ENCODE data around the gene TAF11.
"Not testable (repeated sequence)": the region's sequence is repeated elsewhere in the genome, so short reads cannot be mapped to it uniquely, and the experiment has no call there.

The TAF11 gene

GRCh38 chr6:34887753-34888513 is at the start of gene TAF11:
Gene TAF11 (minus strand): TSS chr6:34888042. CDS start chr6:34887957, 85 bp downstream.
- DNase-seq, result peak; percentile 88

GRCh38 chr6:34934516-34934915 is 46.7 kb upstream of the TAF11 start:
- DNase-seq, result no peak

- not testable (repeated sequence) for DNase-seq
Measured at GRCh38 chr6:34932202-34932601, 44.4 kb upstream of the TAF11 start.

- no peak for DNase-seq
Measured at GRCh38 chr6:34930221-34930620, 42.4 kb upstream of the TAF11 start.

- DNase-seq, result no peak
Measured at GRCh38 chr6:34929241-34929978, 41.6 kb upstream of the TAF11 start.

- no peak for DNase-seq
Measured at GRCh38 chr6:34928695-34929094, 40.9 kb upstream of the TAF11 start.

GRCh38 chr6:34928220-34928619 is 40.4 kb upstream of the TAF11 start:
- DNase-seq, result no peak

GRCh38 chr6:34926655-34927054 is 38.8 kb upstream of the TAF11 start:
- no peak for DNase-seq

- DNase-seq, result no peak
Measured at GRCh38 chr6:34924831-34925625, 37.2 kb upstream of the TAF11 start.

- no peak for DNase-seq
Measured at GRCh38 chr6:34922177-34922663, 34.4 kb upstream of the TAF11 start.

- DNase-seq, result no peak
Measured at GRCh38 chr6:34920097-34920496, 32.3 kb upstream of the TAF11 start.

- no peak for DNase-seq
Measured at GRCh38 chr6:34919651-34920050, 31.8 kb upstream of the TAF11 start.

GRCh38 chr6:34917626-34918285 is 29.9 kb upstream of the TAF11 start:
- no peak for DNase-seq

GRCh38 chr6:34916348-34916967 is 28.6 kb upstream of the TAF11 start:
- no peak for DNase-seq

GRCh38 chr6:34914358-34914757 is 26.5 kb upstream of the TAF11 start:
- no peak for DNase-seq

GRCh38 chr6:34912715-34913464 is 25.0 kb upstream of the TAF11 start:
- no peak for DNase-seq

GRCh38 chr6:34911822-34912221 is 24.0 kb upstream of the TAF11 start:
- DNase-seq, result no peak

- DNase-seq, result no peak
Measured at GRCh38 chr6:34909320-34909883, 21.6 kb upstream of the TAF11 start.

GRCh38 chr6:34908194-34908593 is 20.4 kb upstream of the TAF11 start:
- DNase-seq, result no peak

GRCh38 chr6:34906826-34907225 is 19.0 kb upstream of the TAF11 start:
- DNase-seq, result no peak

GRCh38 chr6:34904990-34905613 is 17.3 kb upstream of the TAF11 start:
- DNase-seq, result no peak

All from DMS153 (cell line).